MM.1S (cell line): ENCODE results near the gene ZMYM1.
A peak's percentile ranks its signal among the peaks of the same experiment; 100 is the strongest.
"Not testable (repeated sequence)": the region's sequence is repeated elsewhere in the genome, so short reads cannot be mapped to it uniquely, and the experiment has no call there.

ENCODE experiments used
- DNase-seq: peaks from one replicate; pipeline ENCODE4 v3.0.0-alpha.2; 2015
- H2AFZ ChIP-seq: fragments of 300-600 bp; sonication (generic); 2 replicates; pipeline ENCODE4 v1.6.0; 2016; ENCODE audit warnings: antibody characterized with exemption, low read length
- H3F3A ChIP-seq: fragments of 300-600 bp; sonication (generic); 2 replicates; pipeline ENCODE4 v1.6.1; 2016; ENCODE audit warnings: mild to moderate bottlenecking, antibody characterized with exemption, low read length, moderate library complexity, mixed read lengths; ENCODE audit not compliant: insufficient read depth
- H3K27ac ChIP-seq: fragments of 300-600 bp; sonication (generic); 2 replicates; pipeline ENCODE4 v1.5.1; 2016; ENCODE audit warnings: mild to moderate bottlenecking, low read length
- H3K27me3 ChIP-seq: fragments of 300-600 bp; sonication (generic); replicated peaks from 2 replicates; pipeline ENCODE4 v1.6.0; 2016; ENCODE audit warnings: low read length; ENCODE audit not compliant: insufficient read depth
- H3K36me3 ChIP-seq: fragments of 300-600 bp; sonication (generic); replicated peaks from 2 replicates; pipeline ENCODE4 v1.6.1; 2016; ENCODE audit warnings: mild to moderate bottlenecking, low read length, mixed read lengths; ENCODE audit not compliant: insufficient read depth
- H3K4me1 ChIP-seq: fragments of 300-600 bp; sonication (generic); 2 replicates; pipeline ENCODE4 v1.6.1; 2016; ENCODE audit warnings: low read length, mixed read lengths
- H3K4me2 ChIP-seq: fragments of 300-600 bp; sonication (generic); 2 replicates; pipeline ENCODE4 v1.6.0; 2016; ENCODE audit warnings: low read depth, low read length
- H3K4me3 ChIP-seq: fragments of 300-600 bp; sonication (generic); 2 replicates; pipeline ENCODE4 v1.5.1; 2016; ENCODE audit warnings: low read length, mixed read lengths
- H3K79me2 ChIP-seq: fragments of 300-600 bp; sonication (generic); 2 replicates; pipeline ENCODE4 v1.6.1; 2016; ENCODE audit warnings: mixed run types, low read length, mixed read lengths
- H3K9ac ChIP-seq: fragments of 300-600 bp; sonication (generic); 2 replicates; pipeline ENCODE4 v1.6.1; 2016; ENCODE audit warnings: low read length, mixed read lengths
- H3K9me2 ChIP-seq: fragments of 300-600 bp; sonication (generic); replicated peaks from 2 replicates; pipeline ENCODE4 v1.6.1; 2016; ENCODE audit warnings: mild to moderate bottlenecking, low read length, mixed read lengths; ENCODE audit not compliant: insufficient read depth
- H3K9me3 ChIP-seq: fragments of 300-600 bp; sonication (generic); replicated peaks from 2 replicates; pipeline ENCODE4 v1.6.1; 2016; ENCODE audit warnings: mild to moderate bottlenecking, low read length, mixed read lengths; ENCODE audit not compliant: insufficient read depth
- H4K20me1 ChIP-seq: fragments of 300-600 bp; sonication (generic); 2 replicates; pipeline ENCODE4 v1.6.1; 2016; ENCODE audit warnings: mild to moderate bottlenecking, low read length, moderate library complexity, mixed read lengths; ENCODE audit not compliant: insufficient read depth
- CTCF ChIP-seq: fragments of 300-600 bp; sonication (generic); IDR thresholded peaks from 2 replicates; pipeline ENCODE4 v1.5.1; 2016; ENCODE audit warnings: antibody characterized with exemption, low read length, mixed read lengths
- EZH2 ChIP-seq: fragments of 300-600 bp; sonication (generic); optimal IDR thresholded peaks from 2 replicates; pipeline ENCODE3; 2017; ENCODE audit warnings: low read depth, mild to moderate bottlenecking, antibody characterized with exemption, low read length, mixed read lengths
- EZH2phosphoT487 ChIP-seq: fragments of 300-600 bp; sonication (generic); IDR thresholded peaks from 2 replicates; pipeline ENCODE4 v1.6.1; 2018; ENCODE audit warnings: antibody characterized with exemption, low read length

Gene ZMYM1

GRCh38 chr1:35136780-35137179 lies 57.6 kb downstream of the ZMYM1 start:
- no peaks in the 10 kb centered on the region for H3K79me2 ChIP-seq
- no peaks in the 10 kb centered on the region for H3F3A ChIP-seq

DNA sequence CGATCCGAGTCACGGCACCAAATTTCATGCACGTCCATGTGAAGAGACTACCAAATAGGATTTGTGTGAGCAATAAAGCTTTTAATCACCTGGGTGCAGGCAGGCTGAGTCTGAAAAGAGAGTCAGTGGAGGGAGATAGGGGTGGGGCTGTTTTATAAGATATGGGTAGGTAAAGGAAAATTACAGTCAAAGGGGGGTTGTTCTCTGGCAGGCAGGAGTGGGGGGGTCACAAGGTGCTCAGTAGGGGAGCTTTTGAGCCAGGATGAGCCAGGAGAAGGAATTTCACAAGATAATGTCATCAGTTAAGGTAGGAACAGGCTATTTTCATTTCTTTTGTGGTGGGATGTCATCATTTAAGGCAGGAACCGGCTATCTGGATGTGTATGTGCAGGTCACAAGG lies 58.4 kb downstream of the ZMYM1 start:
- not testable (repeated sequence) for DNase-seq, H3K4me3 ChIP-seq, H3K36me3 ChIP-seq, H3K9me2 ChIP-seq, H3K79me2 ChIP-seq, H3F3A ChIP-seq, H3K27me3 ChIP-seq, H3K4me1 ChIP-seq, H3K9ac ChIP-seq, H3K27ac ChIP-seq, H3K4me2 ChIP-seq, H2AFZ ChIP-seq, H3K9me3 ChIP-seq, H4K20me1 ChIP-seq

More at GRCh38 chr1:35136780-35137179, 57.6 kb downstream of the ZMYM1 start:
- Histone ChIP-seq H3K27ac (no peak overlapping the region), H3K9me3 (no peaks in the 10 kb centered on the region), H2AFZ (no peak overlapping the region), H3K4me1 (no peaks in the 10 kb centered on the region), H3K4me3 (no peak overlapping the region), H3K36me3 (no peaks in the 10 kb centered on the region), H3K27me3 (no peaks in the 10 kb centered on the region), H3K9ac (no peak overlapping the region), H3K4me2 (no peak overlapping the region), H4K20me1 (no peaks in the 10 kb centered on the region), H3K9me2 (no peaks in the 10 kb centered on the region)
- DNase-seq = no peak
- TF ChIP-seq EZH2 (no peak), CTCF (no peak), EZH2phosphoT487 (no peak)

GRCh38 chr1:35142294-35142693 lies 63.1 kb downstream of the ZMYM1 start:
- not testable (repeated sequence) for H3F3A ChIP-seq, H3K9me3 ChIP-seq, H3K36me3 ChIP-seq, H3K27ac ChIP-seq, H3K4me1 ChIP-seq, DNase-seq, H3K79me2 ChIP-seq, H2AFZ ChIP-seq, H3K4me2 ChIP-seq, H3K4me3 ChIP-seq, H3K27me3 ChIP-seq, H3K9me2 ChIP-seq, H4K20me1 ChIP-seq, H3K9ac ChIP-seq

- H2AFZ ChIP-seq, H3F3A ChIP-seq, H3K9me3 ChIP-seq, H3K36me3 ChIP-seq, H3K9me2 ChIP-seq, H3K4me2 ChIP-seq, H3K4me3 ChIP-seq, H4K20me1 ChIP-seq, H3K9ac ChIP-seq, H3K27me3 ChIP-seq, DNase-seq, H3K4me1 ChIP-seq, H3K27ac ChIP-seq, H3K79me2 ChIP-seq: not testable (repeated sequence)
Measured at GRCh38 chr1:35142728-35143127, 63.5 kb downstream of the ZMYM1 start.

GRCh38 chr1:35143737-35144508 lies 64.7 kb downstream of the ZMYM1 start:
- TF ChIP-seq EZH2phosphoT487 (no peak), CTCF (no peak)
- no peaks in the 10 kb centered on the region for H3K27me3 ChIP-seq
- H4K20me1 ChIP-seq = no peaks in the 10 kb centered on the region
- H3F3A ChIP-seq = no peaks in the 10 kb centered on the region
- H3K4me3 ChIP-seq = no peak overlapping the region
- H3K4me1 ChIP-seq = no peaks in the 10 kb centered on the region
- H2AFZ ChIP-seq = no peak overlapping the region
- no peak for DNase-seq
- no peaks in the 10 kb centered on the region for H3K9me3 ChIP-seq
- no peaks in the 10 kb centered on the region for H3K79me2 ChIP-seq
- H3K4me2 ChIP-seq = no peak overlapping the region
- no peaks in the 10 kb centered on the region for H3K36me3 ChIP-seq
- no peaks in the 10 kb centered on the region for H3K9me2 ChIP-seq
- no peak overlapping the region for H3K9ac ChIP-seq
- H3K27ac ChIP-seq = no peak overlapping the region

DNA sequence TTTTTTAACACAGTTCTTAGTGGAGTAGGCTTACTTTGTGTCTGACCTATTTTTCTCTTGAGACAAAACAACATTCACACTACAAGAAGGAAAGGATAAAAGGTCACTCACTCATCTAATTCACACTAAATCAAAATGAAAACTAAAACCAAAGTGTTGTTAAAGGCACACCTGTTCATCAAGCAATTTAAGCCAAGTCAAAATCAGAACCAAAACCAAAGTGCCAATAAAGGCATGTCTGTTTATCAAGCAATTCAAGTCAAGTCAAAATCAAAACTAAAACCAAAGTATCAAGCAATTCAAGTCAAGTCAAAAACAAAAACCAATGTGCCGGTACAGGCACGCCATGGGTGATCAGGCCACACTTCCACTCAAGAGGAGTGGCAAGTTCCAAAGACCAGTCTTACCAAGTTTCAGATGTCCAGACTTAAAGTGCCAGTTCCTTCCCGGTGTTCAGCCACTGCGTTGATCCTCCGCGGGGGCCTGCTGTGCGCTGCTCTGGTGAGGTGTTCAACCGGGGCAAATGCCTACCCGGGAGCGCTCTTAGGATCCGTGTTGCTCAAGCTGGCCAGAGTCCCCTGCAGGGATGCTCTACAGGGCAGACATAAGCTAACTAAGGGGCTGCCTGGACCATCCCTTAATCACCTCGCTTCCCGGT lies 66.8 kb downstream of the ZMYM1 start:
- H3K79me2 ChIP-seq, H3K9me2 ChIP-seq, H3K27ac ChIP-seq, H3K9me3 ChIP-seq, H3F3A ChIP-seq, H3K27me3 ChIP-seq, H4K20me1 ChIP-seq, H3K36me3 ChIP-seq, H3K9ac ChIP-seq, H3K4me1 ChIP-seq: not testable (repeated sequence)
- Histone ChIP-seq H3K4me3 (peak overlapping the region; percentile 12; the same call in 1 of the 2 replicates), H2AFZ (peak overlapping the region; percentile 85), H3K4me2 (peak overlapping the region; percentile 50; the same call in 1 of the 2 replicates)
- DNase-seq = peak; percentile 63
